ENCODE measurements around the gene THOC2.
"Not testable (repeated sequence)": the region's sequence is repeated elsewhere in the genome, so short reads cannot be mapped to it uniquely, and the experiment has no call there.

THOC2 gene

DNA sequence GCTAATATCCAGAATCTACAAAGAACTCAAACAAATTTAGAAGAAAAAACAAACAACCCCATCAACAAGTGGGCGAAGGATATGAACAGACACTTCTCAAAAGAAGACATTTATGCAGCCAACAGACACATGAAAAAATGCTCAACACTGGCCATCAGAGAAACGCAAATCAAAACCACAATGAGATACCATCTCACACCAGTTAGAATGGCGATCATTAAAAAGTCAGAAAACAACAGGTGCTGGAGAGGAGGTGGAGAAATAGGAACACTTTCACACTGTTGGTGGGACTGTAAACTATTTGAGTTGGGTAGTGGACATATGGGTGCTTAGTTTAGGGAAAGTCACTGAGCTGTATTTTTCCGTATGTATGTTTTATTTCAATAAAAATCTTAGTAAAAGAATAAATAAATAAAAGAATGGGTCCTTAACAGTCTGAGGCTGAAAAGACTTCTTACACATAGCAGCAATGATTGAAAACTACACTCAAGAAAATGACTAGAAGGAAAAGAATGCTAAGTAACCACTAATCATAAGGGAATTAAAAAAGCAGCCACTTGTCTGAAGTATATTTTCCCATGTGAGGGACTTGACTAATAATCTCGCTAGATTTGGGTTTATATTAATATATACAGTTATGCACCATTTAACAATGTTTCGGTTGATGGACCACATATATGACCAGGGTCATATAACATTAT is 68.2 kb downstream of the THOC2 start:
- peak; percentile 4 to 10 for DNase-seq (ENCODE audit: low read depth in 2 of 2)

DNA sequence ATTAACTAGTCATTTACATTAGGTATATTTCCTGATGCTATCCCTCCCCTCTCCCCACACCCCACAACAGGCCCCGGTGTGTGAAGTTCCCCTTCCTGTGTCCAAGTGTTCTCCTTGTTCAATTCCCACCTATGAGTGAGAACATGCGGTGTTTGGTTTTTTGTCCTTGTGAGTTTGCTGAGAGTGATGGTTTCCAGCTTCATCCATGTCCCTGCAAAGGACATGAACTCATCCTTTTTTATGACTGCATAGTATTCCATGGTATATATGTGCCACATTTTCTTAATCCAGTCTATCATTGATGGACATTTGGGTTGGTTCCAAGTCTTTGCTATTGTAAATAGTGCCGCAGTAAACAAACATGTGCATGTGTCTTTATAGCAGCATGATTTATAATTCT is 69.1 kb downstream of the THOC2 start:
- DNase-seq (ENCODE audit: low read depth in 2 of 2) = not testable (repeated sequence)

DNA sequence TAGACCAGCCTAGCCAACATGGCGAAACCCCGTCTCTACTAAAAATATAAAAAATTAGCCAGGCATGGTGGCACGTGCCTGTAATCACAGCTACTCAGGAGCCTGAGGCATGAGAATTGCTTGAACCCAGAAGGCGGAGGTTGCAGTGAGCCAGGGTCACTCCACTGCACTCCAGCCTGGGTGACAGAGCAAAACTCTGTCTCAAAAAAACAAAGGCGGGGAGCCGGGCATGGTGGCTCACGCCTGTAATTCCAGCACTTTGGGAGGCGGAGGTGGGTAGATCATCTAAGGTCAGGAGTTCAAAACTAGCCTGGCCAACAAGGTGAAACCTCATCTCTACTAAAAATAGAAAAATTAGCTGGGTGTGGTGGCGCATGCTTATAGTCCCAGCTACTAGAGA is 76.3 kb downstream of the THOC2 start:
- DNase-seq (ENCODE audit: low read depth in 2 of 2) = not testable (repeated sequence)

GRCh38 chrX:123648811-123649181 is 84.1 kb downstream of the THOC2 start:
- not testable (repeated sequence) for DNase-seq (ENCODE audit: low read depth in 2 of 2)

DNA sequence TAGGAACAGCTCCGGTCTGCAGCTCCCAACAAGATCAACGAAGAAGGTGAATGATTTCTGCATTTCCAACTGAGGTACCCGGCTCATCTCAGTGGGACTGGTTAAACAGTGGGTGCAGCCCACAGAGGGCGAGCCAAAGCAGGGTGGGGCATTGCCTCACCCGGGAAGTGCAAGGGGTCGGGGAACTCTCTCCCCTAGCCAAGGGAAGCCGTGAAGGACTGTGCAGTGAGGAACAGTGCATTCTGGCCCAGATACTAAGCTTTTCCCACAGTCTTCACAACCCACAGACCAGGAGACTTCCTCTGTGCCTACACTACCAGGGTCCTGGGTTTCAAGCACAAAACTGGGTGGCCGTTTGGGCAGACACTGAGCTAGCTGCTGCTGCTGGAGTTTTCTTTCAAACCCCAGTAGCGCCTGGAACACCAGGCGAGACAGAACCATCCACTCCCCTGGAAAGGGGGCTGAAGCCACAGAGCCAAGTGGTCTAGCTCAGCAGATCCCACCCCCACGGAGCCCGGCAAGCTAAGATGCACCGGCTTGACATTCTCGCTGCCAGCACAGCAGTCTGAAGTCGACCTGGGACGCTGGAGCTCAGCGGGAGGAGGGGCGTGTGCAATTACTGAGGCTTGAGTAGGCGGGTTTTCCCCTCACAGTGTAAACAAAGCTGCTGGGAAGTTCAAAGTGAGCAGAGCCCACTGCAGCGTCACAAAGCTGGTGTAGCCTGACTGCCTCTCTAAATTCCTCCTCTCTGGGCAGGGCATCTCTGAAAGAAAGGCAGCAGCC is 84.6 kb downstream of the THOC2 start:
- peak in 1 of 2 experiments; percentile 9 for DNase-seq (ENCODE audit: low read depth in 2 of 2)

GRCh38 chrX:123647244-123647643 is 85.6 kb downstream of the THOC2 start:
- DNase-seq (ENCODE audit: low read depth in 2 of 2) = no peak

- no peak for DNase-seq (ENCODE audit: low read depth in 2 of 2)
Measured at GRCh38 chrX:123629502-123629901, 103.3 kb downstream of the THOC2 start.

GRCh38 chrX:123626962-123627361 is 105.9 kb downstream of the THOC2 start:
- peak; percentile 36 to 37 for DNase-seq (ENCODE audit: low read depth in 2 of 2)

DNA sequence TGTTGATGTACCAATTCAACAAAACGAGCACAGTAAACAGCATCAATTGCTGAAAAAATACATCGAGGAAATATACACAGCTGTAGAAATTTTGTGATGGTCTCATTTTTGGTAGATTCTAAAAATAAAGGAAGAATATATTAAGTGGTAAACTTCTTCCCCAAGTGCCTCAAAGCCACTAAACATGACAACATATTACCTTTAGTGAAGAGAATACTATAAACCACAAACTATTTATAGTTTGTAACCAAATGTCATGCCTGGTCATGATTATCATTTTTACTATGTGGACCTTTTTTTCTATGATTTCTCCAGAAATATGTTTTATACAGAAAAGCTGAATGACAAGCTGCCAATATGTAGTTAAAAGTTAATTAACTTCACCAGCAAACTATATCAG is 106.9 kb downstream of the THOC2 start:
- DNase-seq (ENCODE audit: low read depth in 2 of 2) = no peak

DNA sequence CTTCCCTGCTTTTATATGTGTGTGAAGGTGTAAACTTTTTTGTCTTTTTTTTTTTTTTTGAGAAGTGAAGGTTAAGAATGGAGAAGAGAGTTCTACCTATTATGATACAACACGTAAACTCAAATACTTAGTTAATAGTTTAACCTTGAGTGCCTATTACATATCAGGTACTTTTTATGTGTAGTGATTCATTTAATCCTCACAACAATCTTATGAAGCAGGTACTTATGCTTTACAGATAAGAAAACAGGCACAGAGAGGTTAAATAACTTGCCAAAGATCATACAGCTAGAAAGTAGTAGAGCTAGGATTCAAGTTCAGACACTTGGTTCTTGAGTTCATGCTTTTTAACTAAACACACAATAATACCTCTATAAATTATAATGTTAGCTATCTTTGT is 107.4 kb downstream of the THOC2 start:
- DNase-seq (ENCODE audit: low read depth in 2 of 2) = no peak

GRCh38 chrX:123617007-123617406 is 115.8 kb downstream of the THOC2 start:
- no peak for DNase-seq (ENCODE audit: low read depth in 2 of 2)

- no peak for DNase-seq (ENCODE audit: low read depth in 2 of 2)
Measured at GRCh38 chrX:123610915-123611314, 121.9 kb downstream of the THOC2 start.

DNA sequence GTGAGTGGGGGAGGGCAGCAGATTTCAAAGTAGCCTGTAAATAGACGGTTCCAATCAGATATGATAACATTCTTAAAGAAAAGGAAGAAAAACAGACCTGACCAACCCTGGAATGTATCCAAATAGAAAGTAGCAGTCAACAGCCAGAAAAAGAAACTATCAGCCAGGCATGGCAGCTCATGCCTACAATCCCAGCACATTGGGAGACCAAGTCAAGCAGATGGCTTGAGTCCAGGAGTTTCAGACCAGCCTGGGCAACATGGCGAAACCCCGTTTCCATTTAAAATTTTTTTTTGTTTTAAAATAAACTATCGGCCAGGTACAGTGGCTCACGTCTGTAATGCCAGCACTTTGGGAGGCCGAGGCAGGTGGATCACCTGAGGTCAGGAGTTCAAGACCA is 125.0 kb downstream of the THOC2 start:
- no peak for DNase-seq (ENCODE audit: low read depth in 2 of 2)

DNA sequence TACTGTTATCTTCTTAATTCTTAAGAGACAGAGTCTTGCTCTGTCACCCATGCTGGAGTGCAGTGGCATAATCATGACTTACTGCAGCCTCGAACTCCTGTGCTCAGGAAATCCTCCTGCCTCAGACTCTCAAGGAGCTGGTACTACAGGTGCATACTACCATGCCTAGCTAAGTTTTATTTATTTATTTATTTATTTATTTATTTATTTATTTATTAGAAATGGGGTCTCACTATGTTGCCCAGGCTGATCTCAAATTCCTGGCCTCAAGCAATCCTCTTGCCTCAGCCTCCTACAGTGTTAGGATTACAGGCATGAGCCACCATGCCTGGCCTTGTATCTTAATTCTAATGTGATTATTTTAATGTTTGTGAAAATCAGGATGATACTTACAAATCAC is 125.6 kb downstream of the THOC2 start:
- DNase-seq (ENCODE audit: low read depth in 2 of 2) = no peak

DNA sequence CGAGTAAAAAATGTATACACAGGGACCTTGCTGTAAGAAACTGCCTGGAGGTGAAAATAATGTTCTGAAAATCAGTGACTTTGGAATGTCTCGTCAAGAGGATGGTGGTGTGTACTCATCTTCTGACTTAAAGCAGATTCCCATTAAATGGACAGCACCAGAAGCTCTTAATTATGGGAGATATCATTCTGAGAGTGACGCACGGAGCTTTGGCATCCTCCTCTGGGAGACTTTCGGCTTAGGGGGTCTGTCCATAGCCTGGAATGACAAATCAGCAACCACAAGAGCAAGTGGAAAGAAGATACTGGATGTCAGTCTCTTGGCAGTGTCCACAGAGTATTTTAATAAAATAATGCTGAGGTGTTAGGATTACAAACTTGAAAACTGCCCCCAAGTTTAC is 129.4 kb downstream of the THOC2 start:
- peak; percentile 29 to 30 for DNase-seq (ENCODE audit: low read depth in 2 of 2)

- no peak for DNase-seq (ENCODE audit: low read depth in 2 of 2)
Measured at GRCh38 chrX:123601437-123601836, 131.4 kb downstream of the THOC2 start.

- no peak for DNase-seq (ENCODE audit: low read depth in 2 of 2)
Measured at GRCh38 chrX:123600181-123600580, 132.7 kb downstream of the THOC2 start.

DNA sequence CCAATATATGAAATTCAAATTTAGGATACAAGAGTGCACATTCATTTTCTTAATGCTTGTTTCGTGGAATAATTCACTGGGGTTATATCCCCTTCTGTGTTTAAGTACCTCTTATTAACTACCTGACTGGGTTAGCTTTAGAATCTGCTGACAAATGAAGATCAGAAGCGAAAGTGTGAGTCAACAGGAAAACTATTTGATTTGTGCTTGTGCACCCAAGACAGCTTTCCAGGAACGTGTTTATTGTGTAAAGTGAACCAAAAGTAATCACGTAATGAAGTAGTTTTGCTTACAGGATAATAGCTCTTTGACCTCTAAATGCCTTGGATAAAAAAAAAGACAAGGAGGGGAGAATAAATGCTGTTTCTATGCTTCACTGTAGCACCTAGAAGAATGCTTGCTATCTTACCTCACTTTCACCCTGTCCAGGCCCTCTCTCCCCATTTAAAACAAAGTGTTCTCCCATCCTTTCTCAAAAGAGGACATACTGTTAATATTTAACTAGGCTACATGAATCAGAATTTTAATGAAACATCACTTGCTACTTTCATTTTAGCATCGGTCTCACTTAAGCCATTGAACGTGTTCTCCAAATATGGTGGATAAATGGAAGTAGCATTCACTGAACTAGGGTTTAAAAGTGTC is 141.9 kb downstream of the THOC2 start:
- no peak for DNase-seq (ENCODE audit: low read depth in 2 of 2)

DNA sequence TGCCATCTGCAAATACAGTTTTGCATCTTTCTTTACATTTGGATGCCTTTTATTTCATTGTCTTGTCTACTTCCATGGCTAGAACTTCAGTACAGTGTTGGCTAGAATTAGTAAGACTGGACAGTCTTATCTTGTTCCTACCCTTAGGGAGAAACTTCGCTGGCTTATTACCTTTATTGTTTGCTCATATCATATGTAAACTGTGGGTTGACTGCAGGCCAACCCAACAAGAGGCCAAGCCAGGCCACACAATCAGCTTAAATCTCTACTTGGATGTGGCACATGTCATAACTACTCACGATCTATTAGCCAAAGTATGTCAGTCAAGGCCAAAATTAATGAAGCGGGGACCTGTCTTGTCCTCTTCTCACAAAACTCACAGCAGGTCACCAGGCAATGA is 144.1 kb downstream of the THOC2 start:
- DNase-seq (ENCODE audit: low read depth in 2 of 2) = no peak

GRCh38 chrX:123581586-123581985 is 151.3 kb downstream of the THOC2 start:
- no peak for DNase-seq (ENCODE audit: low read depth in 2 of 2)

DNA sequence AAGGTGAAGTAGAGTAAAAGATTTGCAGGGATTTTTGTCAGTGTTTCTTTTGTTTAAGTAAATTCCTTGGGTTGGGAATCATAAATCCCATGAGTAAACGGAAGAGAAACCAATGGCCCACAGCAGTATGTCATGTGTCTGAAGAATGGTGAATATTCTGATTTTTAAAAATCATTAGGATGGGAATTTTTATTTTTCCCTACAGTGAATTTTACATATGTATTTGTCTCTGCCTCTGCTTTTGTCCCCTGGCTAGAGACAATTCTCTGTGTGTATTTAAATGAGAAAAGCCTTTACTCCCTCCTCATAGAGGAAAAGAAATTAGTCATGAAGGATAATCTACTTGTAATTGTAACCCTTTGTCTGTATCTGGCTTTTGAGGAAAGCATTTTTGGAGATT is 152.1 kb downstream of the THOC2 start:
- no peak for DNase-seq (ENCODE audit: low read depth in 2 of 2)

- not testable (repeated sequence) for DNase-seq (ENCODE audit: low read depth in 2 of 2)
Measured at GRCh38 chrX:123574027-123574426, 158.8 kb downstream of the THOC2 start.

Data from fibroblast of skin of left quadriceps (primary cell).